Stimulated activated naive CD8-positive, alpha-beta T cell treated with anti-CD3 and anti-CD28 coated beads, Interleukin-15, amount 100 ng/mL, for 72 hours (primary cell): ENCODE measurements around the gene MMD.
"Not testable (repeated sequence)": the region's sequence is repeated elsewhere in the genome, so short reads cannot be mapped to it uniquely, and the experiment has no call there.

Source experiments
- ATAC-seq: fragments of 150-1000 bp; cut with Tn5 transposase; 2 replicates; pipeline ENCODE4 v1.10.0; 2021; ENCODE audit warnings: mild to moderate bottlenecking, moderate library complexity
- DNase-seq, 2 donors: peaks; one replicate each; pipeline ENCODE4 v3.0.0; 2021 to 2022
- H3K27ac Mint-ChIP-seq, 2 donors: one replicate each; pipeline ENCODE4 v1.8.0; 2022; ENCODE audit warnings: mild to moderate bottlenecking in 2 of 2, mixed read lengths in 2 of 2, moderate library complexity in 2 of 2
- H3K27me3 Mint-ChIP-seq: one replicate; pipeline ENCODE4 v1.8.0; 2022; ENCODE audit warnings: mixed read lengths
- H3K4me1 Mint-ChIP-seq: one replicate; pipeline ENCODE4 v1.8.0; 2022; ENCODE audit warnings: mild to moderate bottlenecking, mixed read lengths
- H3K4me3 Mint-ChIP-seq, 2 donors: one replicate each; pipeline ENCODE4 v1.8.0; 2022; ENCODE audit warnings: mild to moderate bottlenecking in 2 of 2, mixed read lengths in 2 of 2, moderate library complexity in 1 of 2
- H3K9me3 Mint-ChIP-seq, 2 donors: one replicate each; pipeline ENCODE4 v1.8.0; 2022; ENCODE audit warnings: mixed read lengths in 2 of 2

Gene MMD

DNA sequence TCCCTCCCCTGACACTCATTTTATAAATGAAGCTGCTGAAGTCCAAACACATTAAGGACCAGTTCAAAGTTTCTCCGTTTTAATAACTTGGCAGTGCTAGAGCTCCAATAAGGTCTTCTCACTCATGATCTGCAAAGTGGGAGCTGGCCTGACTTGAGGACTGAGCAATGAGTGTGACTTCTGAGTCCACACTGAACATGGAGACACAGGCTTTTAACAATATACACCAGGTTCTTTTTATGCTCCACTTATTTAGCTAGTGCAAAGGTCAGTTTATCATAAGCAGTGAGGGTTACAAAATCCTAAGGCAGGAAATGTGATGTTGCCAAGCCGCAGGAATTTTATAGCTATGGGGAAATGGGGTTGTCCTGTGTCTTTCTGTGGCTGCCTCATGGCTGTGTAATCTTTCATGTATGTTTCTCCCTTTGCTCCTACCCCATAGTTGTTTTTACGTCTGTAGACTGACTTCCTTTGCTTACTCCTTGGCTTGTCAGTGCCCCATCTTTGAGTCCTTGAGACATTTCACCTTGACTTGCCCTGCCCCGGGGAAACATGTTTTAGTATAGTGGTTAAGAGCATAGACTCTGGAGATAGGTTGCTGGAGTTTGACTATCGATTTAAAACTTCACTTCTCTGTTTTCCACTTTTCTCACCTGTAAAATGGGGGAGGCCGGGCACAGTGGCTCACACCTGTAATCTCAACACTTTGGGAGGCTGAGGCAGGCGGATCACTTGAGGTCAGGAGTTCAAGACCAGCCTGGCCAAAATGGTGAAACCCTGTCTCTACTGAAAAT, 12.2 kb upstream of the MMD start:
- no peak overlapping the region for H3K4me3 Mint-ChIP-seq
- peaks cover 18% of the 10 kb centered on the region for H3K27me3 Mint-ChIP-seq
- peaks cover 61% of the 10 kb centered on the region for H3K4me1 Mint-ChIP-seq
- H3K9me3 Mint-ChIP-seq, result no peaks in the 10 kb centered on the region
- ATAC-seq (no peak), DNase-seq (no peak)
- H3K27ac Mint-ChIP-seq, result no peak overlapping the region

DNA sequence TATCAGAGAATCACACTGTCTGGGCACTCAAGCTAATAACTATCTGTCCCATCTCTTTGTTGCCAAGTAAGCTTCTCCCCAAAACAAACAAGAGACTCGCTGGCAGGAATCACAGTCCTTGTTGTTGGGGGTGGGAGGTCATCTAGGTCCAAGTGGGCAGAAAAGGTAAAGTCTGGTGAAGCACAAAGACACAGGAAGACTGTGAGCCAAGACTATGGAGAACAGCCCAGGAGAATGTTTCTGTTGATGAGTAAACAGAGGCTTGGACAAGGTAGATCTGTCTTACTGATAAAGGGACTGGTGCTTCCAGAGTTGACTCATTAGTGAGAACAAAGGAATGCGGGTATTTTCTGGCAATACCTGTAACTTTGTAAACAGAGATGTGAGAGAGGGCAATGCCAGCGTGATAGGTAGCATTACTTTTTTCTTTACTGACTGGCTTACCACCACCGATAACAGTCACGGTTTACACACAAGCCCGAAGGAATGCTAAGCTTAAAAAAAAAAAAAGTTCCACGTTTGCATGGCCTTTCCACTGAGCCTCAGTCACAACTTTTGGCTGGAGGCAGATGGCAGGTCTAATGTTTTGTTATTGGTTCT, 11.5 kb upstream of the MMD start:
- Mint-ChIP-seq H3K4me1 (peaks cover 63% of the 10 kb centered on the region), H3K9me3 (no peaks in the 10 kb centered on the region), H3K27me3 (peaks cover 14% of the 10 kb centered on the region), H3K27ac (no peak overlapping the region), H3K4me3 (peak overlapping the region in 1 of 2 donors; percentile 58)
- ATAC-seq, result no peak
- no peak for DNase-seq

DNA sequence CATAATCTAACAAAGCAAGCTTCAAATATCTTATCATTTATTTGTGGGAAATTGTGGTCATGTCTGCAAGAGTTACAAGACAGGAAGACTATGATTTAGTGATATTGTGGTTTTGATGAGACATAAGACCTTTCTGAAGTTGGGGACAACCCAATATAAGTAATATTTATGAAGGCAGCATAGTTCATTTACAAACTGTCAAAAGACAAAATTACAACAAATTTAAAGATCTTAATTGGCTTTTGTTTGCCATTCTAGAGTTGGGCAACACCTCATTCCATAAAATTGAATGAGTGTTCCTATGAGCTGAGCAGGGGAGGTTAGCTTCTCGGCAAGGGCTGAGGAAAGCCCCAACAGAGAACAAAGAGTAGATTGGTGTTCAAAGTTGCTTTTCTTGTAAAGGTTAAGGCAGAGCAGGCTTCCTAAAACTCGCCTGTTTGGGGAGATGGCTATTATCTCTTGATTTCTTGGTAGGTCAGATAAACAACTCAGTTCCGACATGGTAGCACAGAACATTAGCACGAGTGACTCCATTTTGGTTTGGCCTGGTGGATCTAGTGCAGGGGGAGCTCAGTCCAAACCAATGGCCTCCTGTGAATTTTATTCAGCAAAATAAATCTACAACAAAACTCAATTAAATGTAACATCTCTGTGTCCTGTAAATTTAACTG, 10.9 kb upstream of the MMD start:
- peaks cover 8% of the 10 kb centered on the region for H3K27me3 Mint-ChIP-seq
- peaks cover 66% of the 10 kb centered on the region for H3K4me1 Mint-ChIP-seq
- no peak overlapping the region for H3K27ac Mint-ChIP-seq
- H3K9me3 Mint-ChIP-seq, result no peaks in the 10 kb centered on the region
- ATAC-seq (no peak), DNase-seq (no peak)
- H3K4me3 Mint-ChIP-seq, result peak overlapping the region; percentile 58 to 59

- not testable (repeated sequence) for H3K27me3 Mint-ChIP-seq, DNase-seq, ATAC-seq, H3K4me3 Mint-ChIP-seq, H3K27ac Mint-ChIP-seq, H3K9me3 Mint-ChIP-seq
- H3K4me1 Mint-ChIP-seq, result peaks cover 66% of the 10 kb centered on the region
Observed at GRCh38 chr17:55431914-55432313, 10.3 kb upstream of the MMD start.

DNA sequence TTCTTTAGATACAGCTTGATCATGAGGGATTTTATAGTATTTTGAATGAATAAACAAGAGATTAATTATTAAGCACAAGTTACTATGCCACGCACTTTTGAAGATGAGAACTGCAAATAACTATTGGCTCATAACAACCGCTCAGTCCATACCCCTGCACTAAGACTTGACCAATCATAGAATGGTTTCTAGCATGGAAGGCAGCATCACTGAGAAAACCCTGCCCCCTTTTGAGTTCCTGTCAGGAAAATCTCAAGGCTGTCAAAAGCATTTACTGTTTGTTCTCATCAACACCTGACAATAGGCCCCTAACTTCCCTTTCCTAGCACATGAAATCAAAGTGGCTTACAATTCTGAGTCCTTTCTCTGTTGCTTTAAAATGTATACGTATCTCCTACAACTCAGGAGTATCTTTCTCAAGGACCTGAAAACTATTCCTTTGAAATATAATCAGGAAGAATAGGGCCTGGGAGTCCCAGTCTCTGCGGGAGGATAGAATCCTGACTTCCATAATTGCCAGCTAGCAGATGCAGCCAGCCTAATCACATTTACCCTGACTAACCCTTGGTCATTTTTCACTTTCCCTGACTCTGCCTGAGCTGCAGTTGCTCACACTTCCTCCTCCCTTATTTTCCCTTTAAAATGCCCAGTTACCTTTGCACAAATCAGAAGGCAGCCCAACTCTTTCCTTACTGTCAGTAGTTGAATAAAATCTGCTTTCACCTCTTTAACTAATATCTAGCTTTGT, 9.1 kb upstream of the MMD start:
- no peak for DNase-seq
- no peak overlapping the region for H3K27ac Mint-ChIP-seq
- H3K4me1 Mint-ChIP-seq, result peaks cover 62% of the 10 kb centered on the region
- peaks cover 4% of the 10 kb centered on the region for H3K27me3 Mint-ChIP-seq
- H3K4me3 Mint-ChIP-seq, result no peak overlapping the region
- H3K9me3 Mint-ChIP-seq, result no peaks in the 10 kb centered on the region
- ATAC-seq, result no peak

- Mint-ChIP-seq H3K9me3 (no peaks in the 10 kb centered on the region), H3K4me1 (peaks cover 34% of the 10 kb centered on the region), H3K27ac (no peak overlapping the region), H3K4me3 (peak overlapping the region in 1 of 2 donors; percentile 9), H3K27me3 (peaks cover 36% of the 10 kb centered on the region)
- ATAC-seq (peak; percentile 66), DNase-seq (no peak)
Observed at GRCh38 chr17:55427587-55427882, 5.9 kb upstream of the MMD start.

GRCh38 chr17:55426851-55427586, 5.4 kb upstream of the MMD start:
- DNase-seq, result no peak
- Mint-ChIP-seq H3K27me3 (peaks cover 36% of the 10 kb centered on the region), H3K4me3 (peak overlapping the region in 1 of 2 donors; percentile 9), H3K27ac (no peak overlapping the region), H3K4me1 (peaks cover 34% of the 10 kb centered on the region), H3K9me3 (no peaks in the 10 kb centered on the region)
- ATAC-seq, result peak; percentile 95

GRCh38 chr17:55424893-55425540, 3.4 kb upstream of the MMD start:
- H3K27ac Mint-ChIP-seq, result no peak overlapping the region
- H3K27me3 Mint-ChIP-seq, result peaks cover 36% of the 10 kb centered on the region
- no peak overlapping the region for H3K4me3 Mint-ChIP-seq
- ATAC-seq (no peak), DNase-seq (no peak)
- H3K4me1 Mint-ChIP-seq, result peaks cover 23% of the 10 kb centered on the region
- no peaks in the 10 kb centered on the region for H3K9me3 Mint-ChIP-seq

DNA sequence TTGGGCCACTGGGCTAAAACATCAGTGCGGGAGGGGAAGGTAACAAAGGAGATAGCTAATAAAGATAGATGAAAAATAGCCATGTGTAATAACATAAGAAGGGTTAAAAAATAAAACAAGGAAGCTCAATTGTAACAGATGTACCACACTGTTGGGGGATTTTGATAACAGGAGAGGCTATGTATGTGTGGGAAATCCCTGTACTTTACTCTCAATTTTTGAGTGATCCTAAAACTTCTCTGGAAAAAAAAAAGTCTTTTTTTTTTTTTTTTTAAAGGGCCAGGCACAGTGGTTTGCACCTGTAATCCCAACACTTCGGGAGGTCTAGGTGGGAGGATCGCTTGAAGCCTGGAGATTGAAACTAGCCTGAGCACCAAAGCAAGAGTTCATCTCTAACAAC, 1.9 kb upstream of the MMD start:
- DNase-seq (no peak), ATAC-seq (no peak)
- peaks cover 37% of the 10 kb centered on the region for H3K4me1 Mint-ChIP-seq
- no peak overlapping the region for H3K27ac Mint-ChIP-seq
- H3K4me3 Mint-ChIP-seq, result no peak overlapping the region
- H3K27me3 Mint-ChIP-seq, result peaks cover 36% of the 10 kb centered on the region
- no peaks in the 10 kb centered on the region for H3K9me3 Mint-ChIP-seq

DNA sequence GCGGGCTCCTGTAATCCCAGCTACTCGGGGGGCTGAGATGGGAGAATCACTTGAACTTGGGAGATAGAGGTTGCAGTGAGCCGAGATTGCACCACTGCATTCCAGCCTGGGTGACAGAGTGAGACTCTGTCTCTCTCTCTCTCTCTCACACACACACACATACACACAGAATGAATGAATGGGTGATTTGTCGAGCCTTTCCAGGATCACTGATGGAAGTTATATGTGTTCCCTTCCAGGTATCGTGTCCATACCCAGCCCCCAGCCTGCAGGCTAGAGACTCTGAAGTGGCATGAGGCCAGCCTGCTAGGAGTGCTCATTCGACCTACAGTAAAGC, 1.2 kb upstream of the MMD start:
- Mint-ChIP-seq H3K27me3 (peaks cover 36% of the 10 kb centered on the region), H3K4me1 (peaks cover 39% of the 10 kb centered on the region)
- ATAC-seq, H3K27ac Mint-ChIP-seq, DNase-seq, H3K4me3 Mint-ChIP-seq, H3K9me3 Mint-ChIP-seq: not testable (repeated sequence)

- Mint-ChIP-seq H3K27ac (peak overlapping the region; percentile 97 to 98), H3K4me3 (peak overlapping the region; percentile 94 to 97), H3K9me3 (no peaks in the 10 kb centered on the region), H3K4me1 (peaks cover 45% of the 10 kb centered on the region), H3K27me3 (peaks cover 32% of the 10 kb centered on the region)
- ATAC-seq (peak; percentile 15), DNase-seq (peak in 1 of 2 donors; percentile 40)
Observed at GRCh38 chr17:55420776-55421178, 858 bp downstream of the MMD start.

DNA sequence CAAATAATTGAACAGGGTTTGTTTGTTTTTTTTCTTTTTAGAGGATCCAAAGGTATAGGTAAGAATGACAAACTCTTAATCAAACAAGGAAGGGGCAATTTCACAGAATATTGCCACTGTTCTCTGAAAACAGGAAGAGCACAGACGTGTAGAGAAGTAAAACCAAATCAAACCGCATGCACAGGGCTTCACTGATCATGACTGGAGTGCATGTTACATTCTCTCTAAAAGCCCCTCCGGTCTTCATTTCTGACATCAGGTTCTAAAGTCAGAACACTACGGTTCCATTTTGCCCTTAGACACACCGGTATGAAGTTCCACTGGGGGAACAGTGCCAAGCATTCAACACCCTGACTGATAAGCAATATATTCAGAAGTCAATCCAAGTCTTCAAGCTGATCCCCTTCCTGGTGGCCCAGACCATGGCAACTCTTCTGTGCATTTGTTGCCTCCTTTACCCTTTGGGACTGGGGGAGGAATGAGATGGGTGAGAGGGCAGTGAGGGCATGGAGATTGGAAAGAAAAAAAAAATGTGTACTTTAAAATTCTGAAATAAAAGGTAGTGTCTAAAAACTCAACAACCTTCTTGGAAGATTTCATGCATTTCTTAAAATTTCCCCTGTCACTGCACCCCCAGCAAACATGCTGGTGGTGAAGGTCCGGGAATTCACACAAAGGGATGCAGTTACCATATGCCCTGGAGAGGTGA, 1.4 kb downstream of the MMD start:
- ATAC-seq (peak; percentile 76), DNase-seq (peak; percentile 41 to 66)
- H3K4me3 Mint-ChIP-seq, result peak overlapping the region; percentile 94 to 97
- peak overlapping the region; percentile 97 to 98 for H3K27ac Mint-ChIP-seq
- peaks cover 47% of the 10 kb centered on the region for H3K4me1 Mint-ChIP-seq
- H3K9me3 Mint-ChIP-seq, result no peaks in the 10 kb centered on the region
- peaks cover 26% of the 10 kb centered on the region for H3K27me3 Mint-ChIP-seq

DNA sequence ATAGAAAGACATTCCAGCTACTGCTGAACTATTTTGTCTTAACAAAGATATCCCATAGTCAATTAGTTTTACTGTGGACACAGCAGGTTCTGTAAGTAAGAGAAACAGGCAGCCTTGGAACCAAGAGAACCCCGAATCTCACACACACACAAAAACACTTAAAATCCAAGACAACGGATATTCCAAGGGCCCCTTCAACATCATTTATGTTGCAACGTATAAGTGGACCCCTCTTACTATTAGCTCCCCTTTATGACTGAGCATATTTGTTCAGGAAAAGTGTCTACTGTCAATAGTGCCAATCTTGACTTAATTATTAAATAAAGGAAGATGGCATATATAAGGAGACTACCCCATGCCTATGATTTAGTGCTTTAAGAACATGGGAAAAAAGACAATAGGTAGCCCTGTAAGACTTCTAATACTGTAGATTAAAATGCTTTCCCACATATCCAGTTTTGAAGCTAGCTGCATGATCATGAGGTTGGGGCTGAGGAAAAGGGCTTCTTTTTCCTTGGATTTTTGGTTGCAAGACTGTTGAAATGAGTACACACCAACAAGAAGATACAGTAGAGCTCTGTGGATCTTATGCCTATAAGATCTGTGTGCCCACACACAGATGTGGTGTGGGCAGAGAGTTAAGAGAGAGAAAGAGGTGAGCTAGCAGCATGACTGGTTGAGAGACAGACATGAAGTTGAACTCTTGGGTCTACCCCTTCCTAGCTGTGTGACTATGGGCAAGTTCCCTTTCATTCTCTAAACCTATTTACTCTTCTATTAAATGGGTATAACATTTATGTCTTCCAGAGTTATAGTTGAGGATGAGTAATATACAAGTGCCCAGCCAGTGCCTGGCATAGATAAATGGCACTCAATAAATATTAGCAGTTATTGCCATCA, 3.0 kb downstream of the MMD start:
- Mint-ChIP-seq H3K27ac (peak overlapping the region in 1 of 2 donors; percentile 97), H3K27me3 (peaks cover 10% of the 10 kb centered on the region), H3K4me1 (peaks cover 63% of the 10 kb centered on the region), H3K4me3 (peak overlapping the region; percentile 94 to 97), H3K9me3 (no peaks in the 10 kb centered on the region)
- DNase-seq, result no peak
- ATAC-seq, result no peak
